GM12878 (cell line): Measurements from ENCODE around the gene OR9Q1.

Experiments
- ASH2L ChIP-seq: fragments of 300-600, 200-600 bp; sonication (generic); IDR thresholded peaks from 2 replicates; pipeline ENCODE4 v1.6.1; 2017; ENCODE audit warnings: low read depth, mild to moderate bottlenecking, borderline replicate concordance
- BHLHE40 ChIP-seq, 2 experiments: fragments of 450-650 bp in 1 of 2; IDR thresholded peaks; 2 replicates each; pipeline ENCODE4 v1.6.1; 2011 to 2017; ENCODE audit warnings: low read depth in 2 of 2, borderline replicate concordance in 1 of 2, improper control_type of control experiment in 1 of 2, low read length in 1 of 2, mild to moderate bottlenecking in 1 of 2
- CBX3 ChIP-seq: fragments of 200-600 bp; sonication (generic); IDR thresholded peaks from 2 replicates; pipeline ENCODE4 v1.6.1; 2016; ENCODE audit warnings: low read depth, borderline replicate concordance
- CHD4 ChIP-seq: fragments of 200-600 bp; sonication (generic); IDR thresholded peaks from 2 replicates; pipeline ENCODE4 v1.6.1; 2016; ENCODE audit warnings: mild to moderate bottlenecking
- CTCF ChIP-seq, 3 experiments: IDR thresholded peaks in 2 of 3; conservative IDR thresholded peaks in 1 of 3; 2 replicates each; pipeline ENCODE4 v1.5.1; 2011; ENCODE audit warnings: low read depth in 3 of 3, low read length in 3 of 3, mild to moderate bottlenecking in 3 of 3, control low read depth in 2 of 3, moderate library complexity in 2 of 3, inconsistent platforms in 1 of 3, mixed read lengths in 1 of 3; ENCODE audit not compliant: control insufficient read depth in 2 of 3, insufficient read depth in 1 of 3; ENCODE audit errors: extremely low read depth in 1 of 3
- DPF2 ChIP-seq: fragments of 450-650 bp; IDR thresholded peaks from 2 replicates; pipeline ENCODE4 v1.6.1; 2017; ENCODE audit warnings: mild to moderate bottlenecking
- IRF5 ChIP-seq: fragments of 450-650 bp; IDR thresholded peaks from 2 replicates; pipeline ENCODE4 v1.6.1; 2017; ENCODE audit warnings: borderline replicate concordance
- NR2C2 ChIP-seq: IDR thresholded peaks from 2 replicates; pipeline ENCODE4 v1.6.1; 2011; ENCODE audit warnings: borderline replicate concordance, low read depth; ENCODE audit not compliant: control insufficient read depth, insufficient read length
- POLR2A ChIP-seq: IDR thresholded peaks from 2 replicates; pipeline ENCODE4 v1.6.1; 2011; ENCODE audit warnings: low read depth, mild to moderate bottlenecking, low read length
- POLR2AphosphoS5 ChIP-seq: IDR thresholded peaks from 2 replicates; pipeline ENCODE4 v1.6.1; 2011; ENCODE audit warnings: mild to moderate bottlenecking, low read length, inconsistent platforms
- SMC3 ChIP-seq: IDR thresholded peaks from 2 replicates; pipeline ENCODE4 v1.6.1; 2011; ENCODE audit warnings: low read length, improper control_type of control experiment, borderline replicate concordance
- SUZ12 ChIP-seq: fragments of 200-600 bp; sonication (generic); IDR thresholded peaks from one replicate; pipeline ENCODE4 v1.6.1; 2018; ENCODE audit warnings: antibody characterized with exemption, mild to moderate bottlenecking; ENCODE audit not compliant: unreplicated experiment
- USF1 ChIP-seq: IDR thresholded peaks from 2 replicates; pipeline ENCODE4 v1.6.1; 2011; ENCODE audit warnings: borderline replicate concordance, low read depth, mild to moderate bottlenecking, moderate library complexity, mixed read lengths, low read length; ENCODE audit not compliant: insufficient read depth; ENCODE audit errors: extremely low read length

GRCh38 chr11:57974132-57974531, 49.5 kb upstream of the OR9Q1 start:
- TF ChIP-seq ASH2L (no peak), USF1 (no peak), CBX3 (no peak), BHLHE40 (IDR thresholded peaks at IDR 0.05; ENCODE audit: borderline replicate concordance in 1 of 2, low read depth in 2 of 2, low read length in 1 of 2) (no peak), POLR2AphosphoS5 (no peak), CHD4 (no peak), POLR2A (no peak), CTCF (IDR thresholded peaks at IDR 0.05 in 2 of 3, conservative IDR thresholded peaks at IDR 0.05 in 1 of 3; ENCODE audit: control insufficient read depth in 2 of 3, extremely low read depth in 1 of 3, insufficient read depth in 1 of 3, low read depth in 3 of 3, low read length in 3 of 3) (no peak), NR2C2 (no peak), SMC3 (no peak), SUZ12 (no peak), IRF5 (no peak), DPF2 (no peak)
